Lower leg skin (tissue), 4 donors: ENCODE measurements around the gene THOP1. TPM values are rescaled to one million over a fixed set of nuclear protein-coding genes. Genes with fewer than 3 reads are reported as not detected.

Experiments
- DNase-seq, 2 donors: peaks; one replicate each; pipeline ENCODE4 v3.0.0-alpha.2; 2019; ENCODE audit warnings: low spot score in 2 of 2
- H3K4me3 ChIP-seq: fragments of 200-600 bp; sonication (generic); 2 replicates; pipeline ENCODE4 v1.5.1; 2017; ENCODE audit warnings: mild to moderate bottlenecking, low read depth; ENCODE audit not compliant: poor library complexity, severe bottlenecking
- POLR2A ChIP-seq, 2 donors: fragments of 450-650 bp; IDR thresholded peaks; one replicate each; pipeline ENCODE4 v1.6.1; 2016 to 2017; ENCODE audit warnings: antibody characterized with exemption in 2 of 2, mild to moderate bottlenecking in 1 of 2, moderate library complexity in 1 of 2
- WGBS, 2 donors: methylation state at CpG; one replicate each; pipeline ENCODE4 v1.1.5; 2018; 5-methylcytosine and 5-hydroxymethylcytosine counted together
- intact Hi-C: fragments of 100-400 bp; cut with DNase I; formaldehyde crosslinking; loops from one replicate; pipeline ENCODE4 v1.15.0; 2023; ENCODE audit warnings: low total_unique reads
- total RNA-seq, 4 donors: library from RNA; depleted of rRNA; stranded (reverse); fragments of >200 nt; gene quantifications; one replicate each; pipeline ENCODE4 v1.1.0, GENCODE V29; 2016
- TF ChIP-seq, protein P1 (sequence below), 3 donors: fragments of 450-650 bp; IDR thresholded peaks; one replicate each; pipeline ENCODE4 v1.5.1; 2016; ENCODE audit warnings: antibody characterized with exemption in 3 of 3, mild to moderate bottlenecking in 3 of 3, moderate library complexity in 2 of 3

Gene THOP1
- total RNA-seq, 4 donors from 2014 or later = 35.9 to 56.5 (median 43.7) TPM

DNA sequence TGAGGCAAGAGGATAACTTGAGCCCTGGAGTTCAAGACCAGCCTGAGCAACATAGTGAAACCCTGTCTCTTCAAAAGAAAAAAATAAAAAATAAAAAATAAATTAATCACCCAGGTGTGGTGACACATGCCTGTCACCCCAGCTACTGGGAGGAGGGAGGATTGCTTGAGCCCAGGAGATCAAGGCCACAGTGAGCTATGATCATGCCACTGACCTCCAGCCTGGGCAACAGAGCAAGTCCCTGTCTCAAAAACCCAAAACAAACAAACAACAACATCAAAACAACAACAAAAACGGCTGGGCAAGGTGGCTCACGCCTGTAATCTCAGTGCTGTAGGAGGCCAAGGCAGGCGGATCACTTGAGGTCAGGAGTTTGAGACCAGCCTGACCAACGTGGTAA is 41.2 kb upstream of the THOP1 start:
- WGBS, 2 donors = 37 to 42% methylated on average over 4 of the region's 4 CpGs
- no peak for TF ChIP-seq POLR2A (IDR thresholded peaks at IDR 0.05)
- TF ChIP-seq, protein P1, sequence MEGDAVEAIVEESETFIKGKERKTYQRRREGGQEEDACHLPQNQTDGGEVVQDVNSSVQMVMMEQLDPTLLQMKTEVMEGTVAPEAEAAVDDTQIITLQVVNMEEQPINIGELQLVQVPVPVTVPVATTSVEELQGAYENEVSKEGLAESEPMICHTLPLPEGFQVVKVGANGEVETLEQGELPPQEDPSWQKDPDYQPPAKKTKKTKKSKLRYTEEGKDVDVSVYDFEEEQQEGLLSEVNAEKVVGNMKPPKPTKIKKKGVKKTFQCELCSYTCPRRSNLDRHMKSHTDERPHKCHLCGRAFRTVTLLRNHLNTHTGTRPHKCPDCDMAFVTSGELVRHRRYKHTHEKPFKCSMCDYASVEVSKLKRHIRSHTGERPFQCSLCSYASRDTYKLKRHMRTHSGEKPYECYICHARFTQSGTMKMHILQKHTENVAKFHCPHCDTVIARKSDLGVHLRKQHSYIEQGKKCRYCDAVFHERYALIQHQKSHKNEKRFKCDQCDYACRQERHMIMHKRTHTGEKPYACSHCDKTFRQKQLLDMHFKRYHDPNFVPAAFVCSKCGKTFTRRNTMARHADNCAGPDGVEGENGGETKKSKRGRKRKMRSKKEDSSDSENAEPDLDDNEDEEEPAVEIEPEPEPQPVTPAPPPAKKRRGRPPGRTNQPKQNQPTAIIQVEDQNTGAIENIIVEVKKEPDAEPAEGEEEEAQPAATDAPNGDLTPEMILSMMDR (IDR thresholded peaks at IDR 0.05) = no peak
- H3K4me3 ChIP-seq = no peak overlapping the region
- no peak for DNase-seq
- intact Hi-C loops = no loop called here

GRCh38 chr19:2747349-2747748 is 38.0 kb upstream of the THOP1 start:
- intact Hi-C loops = loop anchor here (5.0 kb wide), 1 partner anchor 35 kb away; no protein-coding TSS in a partner anchor
- TF ChIP-seq, protein P1 (IDR thresholded peaks at IDR 0.05) = no peak
- no peak for TF ChIP-seq POLR2A (IDR thresholded peaks at IDR 0.05)
- 81 to 87% methylated on average over 7 of the region's 7 CpGs for WGBS, 2 donors
- no peak overlapping the region for H3K4me3 ChIP-seq
- no peak for DNase-seq

DNA sequence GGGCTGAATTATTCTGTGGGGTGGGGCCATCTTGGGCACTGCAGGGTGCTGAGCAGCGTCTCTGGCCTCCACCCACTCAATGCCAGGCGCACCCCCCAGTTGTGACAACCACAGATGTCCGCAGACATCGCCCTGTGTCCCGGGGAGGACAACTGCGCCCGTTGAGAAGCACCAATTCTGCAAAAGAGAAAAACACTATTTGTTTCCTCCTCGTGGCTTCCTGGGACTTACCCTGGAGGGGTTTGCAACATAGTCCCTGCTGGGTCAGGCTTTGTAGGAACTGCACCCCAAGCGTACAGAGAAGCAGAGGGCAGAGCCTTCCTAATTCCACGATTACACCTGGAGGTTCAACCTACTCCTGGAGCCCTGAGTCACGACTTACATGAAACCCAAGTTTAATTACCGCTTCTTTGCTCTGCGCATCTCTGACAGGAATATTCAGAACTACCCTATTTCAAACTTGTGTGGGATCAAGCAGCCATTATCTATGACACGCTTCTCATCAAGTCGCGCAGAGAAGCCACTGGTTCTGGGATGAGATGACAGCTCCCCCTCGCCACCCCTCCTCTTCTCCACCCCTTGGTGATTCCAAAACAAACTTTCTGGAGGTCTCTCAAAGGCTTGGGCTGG is 34.4 kb upstream of the THOP1 start:
- intact Hi-C loops = loop anchor here (5.0 kb wide), 1 partner anchor 99 kb away; no protein-coding TSS in a partner anchor
- no peak for DNase-seq
- WGBS, 2 donors = 71 to 72% methylated on average over 17 of the region's 17 CpGs
- no peak for TF ChIP-seq POLR2A (IDR thresholded peaks at IDR 0.05)
- TF ChIP-seq, protein P1 (IDR thresholded peaks at IDR 0.05) = no peak
- no peak overlapping the region for H3K4me3 ChIP-seq

GRCh38 chr19:2751438-2751830 is 33.9 kb upstream of the THOP1 start:
- intact Hi-C loops = loop anchor here (5.0 kb wide), 1 partner anchor 99 kb away; no protein-coding TSS in a partner anchor
- no peak for TF ChIP-seq POLR2A (IDR thresholded peaks at IDR 0.05)
- TF ChIP-seq, protein P1 (IDR thresholded peaks at IDR 0.05) = no peak
- H3K4me3 ChIP-seq = no peak overlapping the region
- DNase-seq = no peak
- WGBS, 2 donors = 90% methylated on average over 21 of the region's 21 CpGs

DNA sequence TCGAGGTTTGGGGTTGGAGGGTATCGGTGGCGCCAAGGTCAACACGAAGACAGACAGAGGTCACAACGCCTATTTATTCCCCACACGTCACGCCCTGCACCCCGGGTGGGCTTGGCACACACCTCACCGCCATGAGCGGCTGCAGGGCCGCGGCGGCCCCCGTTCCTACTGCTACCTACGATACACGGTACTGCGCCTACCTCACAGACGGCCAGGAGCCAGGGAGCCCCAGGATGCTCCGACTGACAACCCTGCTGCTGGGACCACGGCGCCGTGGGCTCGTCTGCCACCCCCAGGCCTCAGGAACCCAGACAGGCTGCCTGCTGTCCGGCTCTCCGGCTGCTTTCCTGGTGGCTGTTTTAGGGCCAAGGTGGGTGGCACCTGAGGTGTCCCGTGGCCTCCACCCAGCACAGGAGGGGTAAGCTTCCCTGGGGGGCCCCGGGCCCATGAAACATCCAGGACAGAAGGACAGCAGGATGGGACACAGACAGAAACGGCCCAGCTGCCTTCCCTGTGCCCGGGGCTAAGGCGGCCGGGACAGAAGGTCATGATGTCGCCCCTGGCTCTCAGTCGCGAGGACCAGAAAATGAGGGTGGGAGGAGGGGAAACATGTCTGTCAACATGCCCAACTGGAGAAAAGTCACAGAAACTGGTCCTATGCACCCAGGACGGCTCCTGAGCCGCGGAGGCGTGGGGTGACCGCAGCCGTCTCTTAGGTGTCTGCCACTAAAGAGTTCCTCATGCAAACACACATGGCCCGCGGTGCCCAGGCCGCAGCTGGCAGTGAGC is 30.4 kb upstream of the THOP1 start:
- WGBS, 2 donors = 86 to 90% methylated on average over 29 to 43 of the region's 43 CpGs
- TF ChIP-seq, protein P1 (IDR thresholded peaks at IDR 0.05) = no peak
- no peak for TF ChIP-seq POLR2A (IDR thresholded peaks at IDR 0.05)
- DNase-seq = no peak
- no peak overlapping the region for H3K4me3 ChIP-seq
- intact Hi-C loops = loop anchor here (5.0 kb wide), 1 partner anchor 103 kb away; no protein-coding TSS in a partner anchor
